ENCODE results near the gene ACBD6.
"Not testable (repeated sequence)": the region's sequence is repeated elsewhere in the genome, so short reads cannot be mapped to it uniquely, and the experiment has no call there.

ACBD6 gene

DNA sequence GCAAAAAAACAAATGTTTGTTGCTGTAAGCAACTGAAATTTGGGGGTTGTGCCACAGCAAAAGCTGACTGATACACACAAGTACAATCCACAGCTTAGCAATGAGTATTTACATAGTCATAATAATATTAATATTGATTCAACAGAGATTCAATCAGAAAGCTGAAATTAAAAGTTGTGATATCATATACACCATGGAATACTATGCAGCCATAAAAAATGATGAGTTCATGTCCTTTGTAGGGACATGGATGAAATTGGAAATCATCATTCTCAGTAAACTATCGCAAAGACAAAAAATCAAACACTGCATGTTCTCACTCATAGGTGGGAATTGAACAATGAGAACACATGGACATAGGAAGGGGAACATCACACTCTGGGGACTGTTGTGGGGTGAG, 94.2 kb downstream of the ACBD6 start:
- not testable (repeated sequence) for DNase-seq

DNA sequence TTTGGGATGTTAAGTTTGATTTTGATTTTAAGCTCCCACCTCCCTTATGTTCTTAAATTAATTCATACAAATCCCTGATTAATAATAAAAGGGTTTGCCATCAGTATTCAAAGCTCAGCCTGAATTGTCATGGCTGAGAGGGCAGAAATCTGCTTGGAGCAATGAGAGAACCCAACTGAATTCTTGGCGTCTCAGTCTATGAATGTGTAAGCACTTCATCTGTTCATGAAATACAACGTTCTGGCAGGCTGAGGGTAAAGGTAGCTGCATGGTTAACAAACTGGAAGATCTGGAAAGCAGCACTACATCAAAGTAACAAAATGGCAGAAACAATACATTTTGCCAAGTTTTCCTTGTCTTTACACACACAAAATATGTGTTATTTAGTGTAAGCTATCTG, 95.3 kb downstream of the ACBD6 start:
- DNase-seq: no peak

DNA sequence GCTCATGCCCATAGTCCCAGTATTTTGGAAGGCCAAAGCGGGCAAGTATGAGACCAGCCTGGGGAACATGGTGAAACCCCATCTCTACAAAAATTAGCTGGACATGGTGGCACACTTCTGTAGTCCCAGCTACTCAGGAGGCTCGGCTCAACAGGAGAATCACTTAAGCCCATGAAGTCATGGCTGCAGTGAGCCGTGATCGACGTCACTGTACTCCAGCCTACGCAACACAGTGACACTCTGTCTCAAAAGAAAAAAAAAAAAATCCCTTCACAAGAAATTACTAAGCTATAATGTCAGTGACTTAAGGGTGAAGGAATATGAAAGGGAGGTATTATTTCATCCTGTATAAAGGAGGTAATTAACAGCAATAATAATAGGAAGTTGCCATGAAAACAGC, 99.8 kb downstream of the ACBD6 start:
- no peak for DNase-seq

DNA sequence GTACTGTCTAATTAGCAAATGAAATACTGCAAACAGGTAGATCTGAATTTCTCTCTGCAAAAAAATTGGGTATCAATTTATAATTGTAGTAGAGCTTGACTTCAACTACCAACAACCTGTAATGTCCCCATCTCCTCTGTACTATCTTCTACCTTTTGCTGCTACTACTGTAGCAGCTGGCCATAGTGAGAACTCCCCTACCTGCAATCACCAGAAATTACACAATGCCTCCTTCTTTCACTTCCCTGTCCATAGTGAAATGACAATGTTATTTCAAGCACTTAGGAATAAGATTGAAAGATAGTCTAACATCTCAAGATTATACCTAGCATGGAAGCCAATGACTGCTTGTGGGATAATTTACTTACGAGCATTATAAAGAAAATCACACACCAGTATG, 100.4 kb downstream of the ACBD6 start:
- no peak for DNase-seq

DNA sequence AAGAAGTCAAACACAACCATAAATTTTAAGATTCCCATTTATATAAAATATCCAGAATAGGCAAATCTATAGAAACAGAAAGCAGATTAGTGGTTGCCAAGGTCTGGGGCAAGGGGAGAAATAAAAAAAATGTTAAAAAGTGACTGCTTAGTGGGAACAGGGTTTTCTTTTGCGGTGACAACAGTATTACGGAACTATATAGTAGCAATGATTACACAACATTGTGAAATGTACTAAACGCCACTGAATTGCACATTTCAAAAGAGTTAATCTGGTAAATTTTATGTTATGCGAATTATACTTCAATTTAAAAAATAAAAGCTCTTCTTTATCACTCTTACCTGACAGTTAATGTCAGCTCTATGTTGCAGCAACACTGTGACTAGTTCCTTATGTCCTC, 105.2 kb downstream of the ACBD6 start:
- DNase-seq: no peak

DNA sequence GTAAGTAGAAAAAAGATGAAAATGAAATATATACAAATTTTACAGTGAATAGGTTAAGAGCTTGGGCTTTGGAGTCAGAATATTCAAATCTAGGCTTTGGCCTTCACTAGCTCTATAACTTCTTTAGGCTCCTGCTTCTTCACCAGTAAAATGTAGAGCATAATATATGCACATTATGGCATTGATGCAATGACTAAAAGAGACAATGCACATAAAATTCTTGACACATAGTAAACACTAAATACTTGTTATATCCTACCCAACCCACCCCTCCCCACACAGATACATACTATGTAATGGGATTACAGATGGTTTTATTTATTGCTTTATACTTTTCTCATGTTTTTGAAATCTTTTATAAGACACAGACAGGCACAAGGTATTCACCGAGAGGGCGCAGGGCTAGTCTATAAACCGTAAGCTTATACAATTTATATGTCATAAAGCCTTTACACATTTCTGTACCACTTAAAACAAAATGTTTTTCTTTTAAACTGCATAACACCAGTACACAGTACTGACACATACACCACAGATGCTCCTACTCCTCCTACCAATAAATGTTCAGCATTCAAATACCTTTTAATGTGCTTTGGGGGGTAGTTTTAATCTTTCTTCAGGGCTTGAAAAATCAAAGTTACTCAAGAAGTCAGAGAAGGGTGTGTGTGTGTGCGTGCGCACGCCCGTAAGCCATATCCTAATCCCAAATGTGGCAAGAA, 109.8 kb downstream of the ACBD6 start:
- no peak for DNase-seq

DNA sequence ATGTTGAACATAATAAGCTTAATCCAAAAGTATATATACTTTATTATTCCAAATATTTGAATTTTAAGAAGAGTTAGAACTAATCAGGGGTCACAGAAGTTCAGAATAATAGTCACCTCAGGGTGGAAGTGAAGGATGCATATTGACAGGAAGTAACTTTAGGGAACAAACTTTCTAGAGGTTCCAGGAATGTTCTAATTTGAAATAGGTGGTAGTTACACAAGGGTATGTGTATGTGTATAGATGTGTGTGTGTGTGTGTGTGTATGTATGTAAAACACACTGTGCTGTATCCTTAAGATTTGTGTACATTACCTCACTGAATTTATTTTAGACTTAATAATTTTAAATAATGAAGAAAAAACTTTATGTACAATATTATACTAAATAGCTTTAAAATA, 110.4 kb downstream of the ACBD6 start:
- DNase-seq: no peak

DNA sequence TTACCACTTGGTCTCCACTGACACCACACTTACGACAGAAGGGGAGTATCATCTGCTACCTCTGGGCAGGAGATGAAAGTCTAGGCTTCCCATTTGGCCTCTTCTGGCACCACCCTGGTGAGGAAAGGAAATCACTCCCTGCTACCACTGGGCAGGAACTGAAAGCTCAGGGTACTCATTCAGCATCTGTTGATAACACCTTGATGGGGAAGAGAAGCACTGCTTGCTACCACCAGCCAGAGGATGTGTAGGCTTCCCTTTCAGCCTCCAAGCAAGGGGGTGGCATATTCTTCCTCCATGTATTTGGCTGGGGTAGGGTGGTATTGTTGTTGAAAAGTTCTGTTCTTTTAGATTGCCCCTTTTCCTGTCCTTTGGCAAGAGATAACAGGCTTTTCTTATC, 115.0 kb downstream of the ACBD6 start:
- DNase-seq: no peak

DNA sequence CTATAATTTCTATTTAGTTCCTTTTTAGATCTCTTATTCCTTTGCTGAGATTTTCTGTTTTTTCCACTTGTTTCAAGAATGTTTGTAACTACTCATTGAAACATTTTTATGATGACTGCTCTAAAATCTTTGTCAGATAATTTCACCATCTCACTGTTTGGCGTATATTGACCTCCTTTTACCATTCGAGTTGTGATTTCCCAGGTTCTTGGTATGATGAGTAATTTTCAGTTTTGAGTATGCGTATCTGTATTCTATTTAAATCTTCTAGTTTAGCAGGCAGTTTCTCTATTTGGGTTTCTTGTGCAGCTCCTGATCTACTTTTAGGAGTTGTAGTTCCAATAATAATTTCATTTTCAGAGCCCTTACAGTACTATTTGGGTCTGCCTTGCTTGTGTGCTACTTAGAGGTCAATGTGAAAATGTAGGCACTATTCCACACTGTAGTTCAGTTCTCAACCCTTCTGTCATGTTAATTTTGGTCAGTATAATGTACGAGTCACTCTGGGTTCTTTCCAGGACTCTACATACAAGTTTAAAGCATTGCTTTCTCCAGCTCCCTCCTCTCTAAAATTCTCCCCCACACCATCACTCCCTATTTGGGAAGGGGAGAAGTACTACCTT, 115.5 kb downstream of the ACBD6 start:
- no peak for DNase-seq

DNA sequence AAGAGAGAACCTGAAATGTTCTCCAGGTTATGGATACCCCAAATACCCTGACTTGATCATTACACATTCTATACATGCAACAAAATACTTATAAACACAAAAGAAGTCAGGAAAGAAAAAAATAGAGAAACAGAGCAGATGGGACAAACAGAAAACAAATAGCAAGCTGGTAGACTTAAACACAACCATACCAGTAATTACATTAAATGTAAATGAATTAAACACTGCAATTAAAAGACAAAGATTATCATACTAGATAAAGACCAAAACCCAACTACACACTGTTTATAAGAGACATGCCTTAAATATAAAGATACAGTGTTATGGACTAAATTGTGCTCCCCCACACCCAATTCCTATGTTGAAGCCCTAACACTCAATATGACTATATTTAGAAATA, 117.2 kb downstream of the ACBD6 start:
- no peak for DNase-seq

DNA sequence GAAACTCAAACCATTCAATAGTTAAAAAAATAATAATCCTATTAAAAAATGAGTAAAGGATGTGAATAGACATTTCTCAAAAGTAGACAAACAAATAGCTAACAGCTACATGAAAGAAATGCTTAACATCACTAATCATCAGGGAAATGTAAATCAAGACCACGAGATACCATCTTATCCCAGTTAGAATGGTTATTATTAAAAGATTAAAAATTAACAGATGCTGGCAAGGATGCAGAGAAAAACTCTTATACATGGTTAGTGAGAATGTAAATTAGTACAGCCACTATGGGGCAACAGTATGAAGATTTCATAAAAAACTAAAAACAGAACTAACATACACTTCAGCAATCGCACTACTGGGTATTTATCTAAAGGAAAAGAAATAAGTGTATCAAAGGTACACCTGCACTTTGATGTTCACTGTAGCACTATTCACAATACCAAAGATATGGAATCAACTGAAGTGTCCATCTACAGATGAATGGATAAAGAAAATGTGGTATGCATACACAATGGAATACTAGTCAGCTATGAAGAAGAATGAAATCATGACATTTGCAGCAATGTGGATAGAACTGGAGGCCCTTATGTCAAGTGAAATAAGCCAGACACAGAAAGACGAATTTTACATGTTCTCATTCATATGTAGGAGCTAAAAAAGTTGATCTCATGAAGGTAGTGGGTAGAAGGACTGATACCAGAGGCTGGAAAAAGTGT, 117.9 kb downstream of the ACBD6 start:
- DNase-seq: no peak

DNA sequence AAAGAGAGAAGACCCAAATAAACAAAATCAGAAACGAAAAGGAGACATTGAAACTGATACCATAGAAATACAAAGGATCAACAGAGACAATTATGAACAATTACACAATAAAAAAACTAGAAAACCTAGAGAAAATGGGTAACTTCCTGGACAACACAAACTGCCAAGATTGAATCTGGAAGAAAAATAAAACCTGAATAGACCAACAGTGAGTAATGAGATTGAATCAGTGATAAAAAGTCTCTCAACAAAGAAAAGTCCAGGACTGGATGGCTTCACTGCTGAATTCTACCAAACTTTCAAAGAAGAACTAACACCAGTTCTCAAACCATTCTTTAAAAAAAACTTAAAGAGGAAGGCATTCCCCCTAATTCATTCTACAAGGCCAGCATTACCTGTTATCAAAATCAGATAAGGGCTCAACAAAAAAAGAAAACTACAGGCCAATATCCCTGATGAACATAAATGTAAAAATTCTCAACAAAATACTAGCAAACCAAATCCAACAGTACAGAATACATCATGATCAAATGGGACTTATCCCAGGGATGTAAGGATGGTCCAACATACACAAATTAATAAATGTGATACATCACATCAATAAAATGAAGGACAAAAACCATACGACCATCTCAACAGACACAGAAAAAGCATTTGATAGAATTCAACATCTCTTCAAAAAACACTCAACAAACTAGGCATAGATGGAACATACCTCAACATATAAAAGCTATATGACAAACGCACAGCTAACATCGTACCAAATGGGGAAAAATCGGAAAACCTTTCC, 119.9 kb downstream of the ACBD6 start:
- no peak for DNase-seq

DNA sequence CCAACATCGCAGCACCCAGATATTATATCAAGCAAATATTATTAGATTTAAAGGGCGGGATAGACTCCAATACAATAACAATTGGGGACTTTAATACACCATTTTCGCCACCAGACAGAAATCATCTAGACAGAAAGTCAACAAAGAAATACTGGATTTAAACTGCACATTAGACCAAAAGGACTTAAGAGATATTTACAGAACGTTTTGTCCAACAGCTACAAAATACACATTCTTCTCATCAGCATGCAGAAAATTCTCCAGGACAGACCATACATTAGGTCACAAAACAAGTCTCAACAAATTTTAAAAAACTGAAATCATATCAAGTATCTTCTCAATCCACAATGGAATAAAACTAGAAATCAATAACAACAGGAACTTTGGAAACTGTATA, 121.2 kb downstream of the ACBD6 start:
- DNase-seq: no peak

DNA sequence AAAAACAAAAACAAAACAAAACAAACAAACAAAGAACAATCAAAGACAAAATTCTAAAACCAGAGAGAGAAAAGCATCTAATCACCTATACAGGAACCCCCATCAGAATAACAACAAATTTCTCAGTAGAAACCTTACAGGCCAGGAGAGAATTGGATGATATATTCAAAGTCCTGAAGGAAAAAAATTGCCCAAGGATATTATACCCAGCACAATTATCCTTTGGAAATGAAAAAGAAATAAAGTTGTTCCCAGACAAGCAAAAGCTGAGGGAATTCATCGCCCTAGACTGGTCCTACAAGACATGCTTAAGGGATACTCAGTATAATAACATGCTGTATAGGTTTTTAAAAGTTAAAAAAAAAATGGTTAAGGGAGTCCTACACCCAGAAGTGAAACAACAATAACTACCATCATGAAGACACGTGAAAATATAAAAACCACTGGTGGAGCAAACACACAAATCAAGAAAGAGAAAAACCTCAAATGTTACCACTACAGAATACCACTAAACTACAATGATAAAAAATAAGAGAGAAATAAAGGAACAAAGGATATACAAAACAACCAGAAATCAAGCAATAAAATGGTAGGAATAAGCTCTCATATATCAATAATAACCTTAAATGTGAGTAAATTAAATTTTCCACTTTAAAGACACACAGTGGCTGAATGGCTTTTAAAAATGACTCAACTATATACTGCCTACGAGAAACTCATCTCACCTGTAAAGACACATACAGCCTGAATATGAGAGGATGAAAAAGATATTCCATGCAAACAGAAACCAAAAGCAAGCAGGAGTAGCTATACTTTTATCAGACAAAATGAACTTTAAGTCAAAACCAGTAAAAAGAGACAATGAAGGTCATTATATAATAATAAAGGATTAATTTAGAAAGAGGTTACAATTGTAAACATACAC, 121.9 kb downstream of the ACBD6 start:
- DNase-seq: no peak

DNA sequence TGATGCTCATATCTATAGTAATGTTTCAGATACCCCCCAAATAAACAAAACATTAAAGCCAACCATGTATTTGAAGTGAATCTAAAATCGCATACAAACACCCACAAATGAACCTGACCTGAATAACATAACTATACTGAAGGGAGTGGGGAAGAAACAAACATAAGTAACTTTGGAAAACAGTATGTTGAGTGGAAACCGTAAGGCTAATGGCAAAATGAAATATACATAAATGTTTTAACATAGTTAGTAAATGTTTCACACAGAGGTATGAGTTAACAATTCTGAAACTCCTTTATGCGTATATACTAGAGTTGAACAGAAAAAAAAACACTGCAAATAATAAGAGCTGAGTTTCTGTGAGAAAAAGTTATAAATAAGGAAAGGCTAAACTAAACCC, 125.6 kb downstream of the ACBD6 start:
- DNase-seq: no peak

DNA sequence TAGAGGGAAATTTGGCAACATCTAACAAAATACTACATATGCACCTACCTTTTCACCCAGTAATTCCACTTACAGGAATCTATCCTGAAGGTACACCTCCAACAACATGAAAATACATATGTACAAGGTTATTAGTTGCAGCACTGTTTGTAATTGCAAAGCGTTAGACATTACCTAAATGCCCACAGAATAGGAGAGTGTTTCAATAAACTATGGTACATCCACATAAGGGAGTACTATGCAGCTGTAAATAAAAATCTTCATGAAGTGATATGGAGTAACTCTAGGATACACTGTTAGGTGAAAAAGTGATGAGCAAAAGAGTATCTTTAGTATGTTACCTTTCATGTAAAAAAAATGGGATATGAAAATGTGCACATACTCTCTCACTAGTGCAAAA, 126.1 kb downstream of the ACBD6 start:
- no peak for DNase-seq

DNA sequence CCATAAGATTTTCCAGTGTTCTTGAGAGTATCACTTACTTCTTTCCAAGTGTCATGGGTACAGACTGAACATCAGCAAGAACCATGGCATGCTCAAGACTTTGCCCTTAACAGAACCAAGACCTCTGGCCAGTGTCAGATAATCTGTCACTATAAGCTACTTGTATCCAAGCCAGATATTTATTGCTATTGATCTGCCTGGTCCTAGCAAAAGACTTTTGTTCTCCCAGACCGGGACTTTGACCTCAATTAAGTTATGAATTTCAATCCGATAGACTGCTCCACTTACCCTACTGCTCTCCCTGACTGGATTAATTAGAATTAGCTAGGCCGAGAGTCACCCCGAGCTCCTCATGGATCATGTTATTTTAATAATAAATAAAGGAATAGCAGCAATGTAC, 129.6 kb downstream of the ACBD6 start:
- DNase-seq: no peak

DNA sequence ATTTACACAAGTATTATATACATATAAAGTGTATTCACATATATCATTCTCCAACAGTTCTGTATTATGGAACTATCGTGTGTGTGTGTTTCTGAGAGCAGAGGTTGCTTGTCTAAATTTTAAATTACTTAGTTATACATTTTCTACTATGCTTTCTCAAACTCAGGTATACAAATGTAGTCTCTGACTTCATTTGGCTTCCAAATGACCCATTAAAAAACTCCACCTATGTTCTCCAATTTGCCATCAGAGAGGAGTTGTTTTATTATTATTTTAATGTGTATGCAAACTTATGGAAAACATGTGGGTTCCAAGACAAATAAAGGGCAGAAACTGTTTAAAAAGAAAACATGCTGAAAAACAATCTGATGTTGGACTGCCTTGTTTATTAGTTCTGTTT, 131.8 kb downstream of the ACBD6 start:
- no peak for DNase-seq

DNA sequence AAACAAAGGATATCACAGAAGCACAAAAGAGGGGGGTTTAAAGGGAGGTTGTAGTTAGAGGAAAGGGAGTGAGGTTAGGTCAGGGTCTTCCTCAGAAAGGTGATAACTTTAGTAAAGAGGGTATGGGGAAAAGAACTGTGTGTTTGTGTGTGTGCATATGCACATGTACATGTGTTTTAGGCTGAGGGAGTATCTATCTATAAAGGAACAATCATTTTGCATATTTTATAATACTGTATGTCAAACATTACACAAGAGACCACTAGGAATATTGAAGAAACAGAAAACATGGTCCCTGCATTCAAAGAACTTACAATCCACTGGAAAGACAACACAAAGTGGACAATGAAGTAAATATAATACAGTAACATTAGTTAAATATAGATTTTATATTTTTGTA, 132.2 kb downstream of the ACBD6 start:
- no peak for DNase-seq

DNA sequence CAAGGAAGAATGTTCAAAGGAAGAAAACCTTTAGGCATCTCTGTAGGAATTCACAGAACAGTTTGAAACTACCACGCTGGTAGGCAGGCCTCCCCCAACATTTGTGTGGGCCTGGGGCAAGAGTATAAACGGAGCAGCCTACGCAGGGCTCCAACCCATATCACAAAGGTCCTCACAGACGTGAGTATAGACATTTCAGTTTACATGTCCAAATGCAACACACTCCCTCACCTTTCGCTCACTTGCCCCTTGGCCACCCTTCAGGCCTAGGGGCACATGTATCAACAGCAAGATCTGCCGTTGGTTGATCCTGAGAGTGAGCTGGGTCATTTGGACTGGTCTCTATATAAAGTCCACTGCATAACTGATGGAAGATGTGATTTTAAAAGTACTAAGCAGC, 133.3 kb downstream of the ACBD6 start:
- no peak for DNase-seq

DNA sequence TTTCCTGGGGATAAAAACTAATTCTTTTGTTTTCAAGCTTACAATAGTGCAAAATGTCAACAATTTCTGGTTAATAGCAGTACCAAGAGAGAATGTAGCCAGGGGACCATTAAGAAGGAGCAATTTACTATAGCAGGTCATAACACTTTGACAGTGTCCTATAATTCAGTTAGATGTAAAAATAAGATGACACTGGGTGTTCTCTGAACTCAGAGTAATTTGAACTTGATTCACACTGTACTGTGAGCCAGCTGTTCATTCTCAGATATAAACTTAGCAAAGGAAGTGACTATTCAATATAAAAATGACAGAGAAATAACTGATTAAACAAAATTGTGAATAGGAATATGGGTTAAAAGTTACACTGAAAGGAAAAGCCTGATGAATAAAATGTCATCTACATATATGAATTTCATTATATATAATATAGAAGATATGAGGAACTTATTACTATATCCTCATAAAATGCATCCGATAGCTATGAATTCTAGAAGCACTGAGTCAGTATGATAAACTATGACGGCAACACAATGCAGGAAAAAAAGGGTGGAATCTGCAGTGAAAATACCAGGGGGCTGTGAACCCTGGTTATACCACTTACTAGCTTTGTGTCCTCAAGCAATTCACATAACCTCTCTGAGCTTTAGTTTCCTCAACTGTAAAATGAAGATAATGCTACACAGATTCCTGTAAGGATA, 135.9 kb downstream of the ACBD6 start:
- DNase-seq: no peak

DNA sequence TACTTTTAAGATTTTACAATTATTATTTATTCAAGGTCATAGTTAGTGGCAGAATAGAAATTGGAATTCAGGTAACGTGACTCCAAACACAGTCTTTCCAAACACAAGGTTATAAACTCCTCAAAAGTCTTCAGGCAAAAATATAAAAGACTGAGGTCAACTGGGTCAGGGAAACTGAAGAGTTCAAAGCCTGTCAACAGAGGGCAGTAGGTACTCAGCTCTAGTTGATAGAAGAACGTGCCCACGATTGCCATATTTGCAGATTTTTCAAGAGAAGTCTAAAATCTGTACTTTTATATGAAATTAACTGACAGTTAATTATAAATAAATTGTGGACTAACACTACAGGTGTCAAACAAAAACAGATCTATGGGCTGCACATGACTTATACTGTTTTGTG, 137.3 kb downstream of the ACBD6 start:
- DNase-seq: no peak
